Measurements from ENCODE around the gene GCNT1.

GCNT1 gene

GRCh38 chr9:76444322-76444929 lies 14.6 kb upstream of the GCNT1 start:
- DNase-seq (ENCODE audit: low read depth), result no peak
- TF ChIP-seq, protein P1, sequence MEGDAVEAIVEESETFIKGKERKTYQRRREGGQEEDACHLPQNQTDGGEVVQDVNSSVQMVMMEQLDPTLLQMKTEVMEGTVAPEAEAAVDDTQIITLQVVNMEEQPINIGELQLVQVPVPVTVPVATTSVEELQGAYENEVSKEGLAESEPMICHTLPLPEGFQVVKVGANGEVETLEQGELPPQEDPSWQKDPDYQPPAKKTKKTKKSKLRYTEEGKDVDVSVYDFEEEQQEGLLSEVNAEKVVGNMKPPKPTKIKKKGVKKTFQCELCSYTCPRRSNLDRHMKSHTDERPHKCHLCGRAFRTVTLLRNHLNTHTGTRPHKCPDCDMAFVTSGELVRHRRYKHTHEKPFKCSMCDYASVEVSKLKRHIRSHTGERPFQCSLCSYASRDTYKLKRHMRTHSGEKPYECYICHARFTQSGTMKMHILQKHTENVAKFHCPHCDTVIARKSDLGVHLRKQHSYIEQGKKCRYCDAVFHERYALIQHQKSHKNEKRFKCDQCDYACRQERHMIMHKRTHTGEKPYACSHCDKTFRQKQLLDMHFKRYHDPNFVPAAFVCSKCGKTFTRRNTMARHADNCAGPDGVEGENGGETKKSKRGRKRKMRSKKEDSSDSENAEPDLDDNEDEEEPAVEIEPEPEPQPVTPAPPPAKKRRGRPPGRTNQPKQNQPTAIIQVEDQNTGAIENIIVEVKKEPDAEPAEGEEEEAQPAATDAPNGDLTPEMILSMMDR (conservative IDR thresholded peaks at IDR 0.05; ENCODE audit: low read length), result no peak
- no peak overlapping the region for H3K4me3 ChIP-seq (ENCODE audit: low read length)

DNA sequence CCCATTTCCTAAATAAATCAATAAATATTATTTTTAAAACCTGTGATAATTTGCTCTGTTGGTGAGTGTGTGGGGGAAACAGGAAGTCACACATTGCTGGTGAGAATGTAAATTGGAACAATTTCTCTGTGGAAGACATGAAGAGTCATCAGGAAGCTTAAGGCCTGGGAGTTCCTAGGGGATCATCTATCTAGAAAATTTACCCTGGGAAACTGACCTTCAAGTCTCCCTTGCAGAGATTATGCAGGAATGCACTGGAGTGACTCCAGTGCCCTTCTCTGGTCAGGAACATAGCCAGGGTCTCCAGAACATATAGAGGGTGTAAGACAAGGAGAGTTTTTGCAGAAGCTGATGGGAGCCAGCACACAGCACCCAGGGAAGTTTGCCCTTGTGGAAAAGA lies 13.0 kb upstream of the GCNT1 start:
- TF ChIP-seq, protein P1 (conservative IDR thresholded peaks at IDR 0.05; ENCODE audit: low read length), result no peak
- peak; percentile 16 for DNase-seq (ENCODE audit: low read depth)
- no peak overlapping the region for H3K4me3 ChIP-seq (ENCODE audit: low read length)

GRCh38 chr9:76448501-76448900 lies 10.5 kb upstream of the GCNT1 start:
- TF ChIP-seq, protein P1 (conservative IDR thresholded peaks at IDR 0.05; ENCODE audit: low read length), result no peak
- no peak for DNase-seq (ENCODE audit: low read depth)

GRCh38 chr9:76451234-76451633 lies 7.7 kb upstream of the GCNT1 start:
- DNase-seq (ENCODE audit: low read depth), result peak; percentile 87
- TF ChIP-seq, protein P1 (conservative IDR thresholded peaks at IDR 0.05; ENCODE audit: low read length), result no peak
- H3K4me3 ChIP-seq (ENCODE audit: low read length), result no peak overlapping the region

More at GRCh38 chr9:76448501-76448900, 10.5 kb upstream of the GCNT1 start:
- no peak overlapping the region for H3K4me3 ChIP-seq (ENCODE audit: low read length)

DNA sequence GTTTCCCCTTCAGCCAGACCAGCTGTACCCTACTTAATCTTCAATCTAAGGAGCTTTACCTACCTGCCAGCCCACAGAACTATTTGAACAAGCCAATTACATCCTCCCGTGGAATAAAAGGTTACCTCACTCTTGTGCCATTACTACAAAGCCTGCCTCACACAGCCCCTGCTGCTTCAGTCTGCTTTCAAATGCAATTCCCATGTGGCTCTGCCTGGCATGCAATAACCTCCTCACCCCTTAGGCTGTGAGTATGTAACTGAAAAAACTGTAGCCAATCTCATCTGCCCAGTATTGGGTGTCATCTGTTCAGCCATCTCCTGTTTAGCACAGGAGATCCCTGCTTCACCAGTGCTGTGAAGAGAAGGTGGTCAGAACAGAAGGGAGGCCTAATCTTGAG lies 6.1 kb upstream of the GCNT1 start:
- peak; percentile 46 for DNase-seq (ENCODE audit: low read depth)
- TF ChIP-seq, protein P1 (conservative IDR thresholded peaks at IDR 0.05; ENCODE audit: low read length), result no peak

DNA sequence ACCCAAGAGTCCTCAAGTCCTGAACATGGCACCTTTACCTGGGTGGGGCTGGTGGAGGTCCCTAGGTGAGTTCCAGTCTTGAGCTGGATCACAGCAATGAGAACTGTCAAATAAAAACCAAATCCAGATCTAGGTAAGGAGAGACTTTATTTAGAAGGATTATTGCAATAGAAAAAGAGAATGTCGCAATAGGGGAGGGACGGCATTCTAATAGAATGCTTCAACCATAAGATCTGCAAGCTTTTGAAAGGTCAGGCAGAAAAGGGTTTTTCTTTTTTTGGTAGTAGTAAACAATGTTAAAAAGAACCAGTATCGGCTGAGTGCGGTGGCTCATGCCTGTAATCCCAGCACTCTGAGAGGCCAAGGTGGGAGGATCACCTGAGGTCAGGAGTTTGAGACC lies 5.2 kb upstream of the GCNT1 start:
- H3K4me3 ChIP-seq (ENCODE audit: low read length), result no peak overlapping the region
- peak; percentile 77 for DNase-seq (ENCODE audit: low read depth)
- TF ChIP-seq, protein P1 (conservative IDR thresholded peaks at IDR 0.05; ENCODE audit: low read length), result no peak

More for the DNA sequence above, 6.1 kb upstream of the GCNT1 start:
- H3K4me3 ChIP-seq (ENCODE audit: low read length), result no peak overlapping the region

DNA sequence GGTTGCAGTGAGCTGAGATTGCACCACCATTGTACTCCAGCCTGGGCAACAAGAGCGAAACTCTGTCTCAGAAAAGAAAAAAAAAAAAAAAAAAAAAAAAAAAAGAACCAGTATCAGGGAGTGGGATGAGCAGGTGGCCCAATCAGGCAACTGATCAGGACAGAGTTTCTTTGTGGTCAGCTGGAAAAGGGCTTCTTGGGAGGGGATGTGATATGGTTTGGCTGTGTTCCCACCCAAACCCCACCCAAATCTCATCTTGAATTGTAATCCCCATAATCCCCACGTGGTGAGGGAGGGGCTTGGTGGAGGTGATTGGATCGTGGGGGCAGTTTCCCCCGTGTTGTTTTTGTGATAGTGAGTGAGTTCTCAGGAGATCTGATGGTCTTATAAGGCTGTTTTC lies 4.7 kb upstream of the GCNT1 start:
- DNase-seq (ENCODE audit: low read depth), result no peak

More for the DNA sequence above, 4.7 kb upstream of the GCNT1 start:
- H3K4me3 ChIP-seq (ENCODE audit: low read length), result no peak overlapping the region
- TF ChIP-seq, protein P1 (conservative IDR thresholded peaks at IDR 0.05; ENCODE audit: low read length), result no peak
